Measurements from ENCODE around the gene ALB.

- TF ChIP-seq, protein P1, sequence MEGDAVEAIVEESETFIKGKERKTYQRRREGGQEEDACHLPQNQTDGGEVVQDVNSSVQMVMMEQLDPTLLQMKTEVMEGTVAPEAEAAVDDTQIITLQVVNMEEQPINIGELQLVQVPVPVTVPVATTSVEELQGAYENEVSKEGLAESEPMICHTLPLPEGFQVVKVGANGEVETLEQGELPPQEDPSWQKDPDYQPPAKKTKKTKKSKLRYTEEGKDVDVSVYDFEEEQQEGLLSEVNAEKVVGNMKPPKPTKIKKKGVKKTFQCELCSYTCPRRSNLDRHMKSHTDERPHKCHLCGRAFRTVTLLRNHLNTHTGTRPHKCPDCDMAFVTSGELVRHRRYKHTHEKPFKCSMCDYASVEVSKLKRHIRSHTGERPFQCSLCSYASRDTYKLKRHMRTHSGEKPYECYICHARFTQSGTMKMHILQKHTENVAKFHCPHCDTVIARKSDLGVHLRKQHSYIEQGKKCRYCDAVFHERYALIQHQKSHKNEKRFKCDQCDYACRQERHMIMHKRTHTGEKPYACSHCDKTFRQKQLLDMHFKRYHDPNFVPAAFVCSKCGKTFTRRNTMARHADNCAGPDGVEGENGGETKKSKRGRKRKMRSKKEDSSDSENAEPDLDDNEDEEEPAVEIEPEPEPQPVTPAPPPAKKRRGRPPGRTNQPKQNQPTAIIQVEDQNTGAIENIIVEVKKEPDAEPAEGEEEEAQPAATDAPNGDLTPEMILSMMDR (IDR thresholded peaks at IDR 0.05; ENCODE audit: insufficient read depth, low read length): no peak
- TF ChIP-seq POLR2AphosphoS5 (IDR thresholded peaks at IDR 0.05; ENCODE audit: low read depth): no peak
These were observed 43.6 kb downstream of the ALB start for GRCh38 chr4:73447671-73448070.

Data from HL-60 (cell line).